Neural cell (in vitro differentiated cells): ENCODE results near the gene SH3BP4. TPM values are rescaled to one million over a fixed set of nuclear protein-coding genes. Genes with fewer than 3 reads are reported as not detected.

Experiments used
- H2AFZ ChIP-seq: fragments of 200-600, 300-800 bp; sonication (generic), shearing (Covaris generic); 2 replicates; pipeline ENCODE4 v1.6.0; 2014; ENCODE audit warnings: low read depth, mild to moderate bottlenecking, antibody characterized with exemption, low read length, moderate library complexity
- H3F3A ChIP-seq: fragments of 200-600 bp; shearing (Covaris generic); 2 replicates; pipeline ENCODE4 v1.6.1; 2016; ENCODE audit warnings: mild to moderate bottlenecking, moderate library complexity, mixed read lengths, antibody characterized with exemption, low read length; ENCODE audit not compliant: insufficient read depth, poor library complexity, severe bottlenecking
- H3K27ac ChIP-seq: fragments of 200-600, 300-800 bp; sonication (generic), shearing (Covaris generic); 2 replicates; pipeline ENCODE4 v1.5.1; 2014; ENCODE audit warnings: mild to moderate bottlenecking, low read length, moderate library complexity
- H3K27me3 ChIP-seq: fragments of 300-800, 200-600 bp; sonication (generic), shearing (Covaris generic); 2 replicates; pipeline ENCODE4 v1.6.0; 2014; ENCODE audit warnings: mild to moderate bottlenecking, low read depth, low read length, moderate library complexity; ENCODE audit not compliant: insufficient read depth
- H3K36me3 ChIP-seq: fragments of 300-800, 200-600 bp; sonication (generic), shearing (Covaris generic); 2 replicates; pipeline ENCODE4 v1.5.1; 2014; ENCODE audit warnings: mild to moderate bottlenecking, antibody characterized with exemption, low read length, moderate library complexity; ENCODE audit not compliant: insufficient read depth
- H3K4me2 ChIP-seq: fragments of 300-800, 200-600 bp; sonication (generic), shearing (Covaris generic); 2 replicates; pipeline ENCODE4 v1.6.0; 2014; ENCODE audit warnings: mild to moderate bottlenecking, low read length
- H3K4me3 ChIP-seq: fragments of 300-800, 200-600 bp; sonication (generic), shearing (Covaris generic); 2 replicates; pipeline ENCODE4 v1.5.1; 2014; ENCODE audit warnings: mild to moderate bottlenecking, low read length, moderate library complexity
- H3K79me2 ChIP-seq: fragments of 200-600 bp; shearing (Covaris generic); replicated peaks from 2 replicates; pipeline ENCODE4 v1.6.0; 2014; ENCODE audit warnings: mild to moderate bottlenecking, low read length, moderate library complexity; ENCODE audit not compliant: insufficient read depth
- H3K9ac ChIP-seq: fragments of 300-800, 200-600 bp; sonication (generic), shearing (Covaris generic); 2 replicates; pipeline ENCODE4 v1.6.1; 2016; ENCODE audit warnings: mild to moderate bottlenecking, low read length, mixed read lengths
- H3K9me2 ChIP-seq: fragments of 200-600 bp; shearing (Covaris generic); 2 replicates; pipeline ENCODE4 v1.6.1; 2016; ENCODE audit warnings: mild to moderate bottlenecking, low read length, mixed read lengths; ENCODE audit not compliant: insufficient read depth
- H3K9me3 ChIP-seq: fragments of 200-600, 300-800 bp; sonication (generic), shearing (Covaris generic); 2 replicates; pipeline ENCODE4 v1.6.1; 2016; ENCODE audit warnings: mild to moderate bottlenecking, mixed run types, low read length, moderate library complexity, mixed read lengths
- H4K20me1 ChIP-seq: fragments of 200-600 bp; shearing (Covaris generic); 2 replicates; pipeline ENCODE4 v1.6.1; 2016; ENCODE audit warnings: mild to moderate bottlenecking, mixed run types; ENCODE audit not compliant: insufficient read depth
- CTCF ChIP-seq: fragments of 450-650 bp; IDR thresholded peaks from 2 replicates; pipeline ENCODE4 v1.5.1; 2014; ENCODE audit warnings: antibody characterized with exemption, mild to moderate bottlenecking, moderate library complexity; ENCODE audit not compliant: poor library complexity, severe bottlenecking
- EP300 ChIP-seq: fragments of 450-650 bp; conservative IDR thresholded peaks from 2 replicates; pipeline ENCODE4 v1.6.1; 2014; ENCODE audit warnings: antibody characterized with exemption, mild to moderate bottlenecking, moderate library complexity; ENCODE audit not compliant: poor library complexity, severe bottlenecking
- EZH2 ChIP-seq: fragments of 200-600, 300-800 bp; shearing (Covaris generic), sonication (generic); IDR thresholded peaks from 2 replicates; pipeline ENCODE4 v1.6.1; 2014; ENCODE audit warnings: antibody characterized with exemption, low read length, borderline replicate concordance, mild to moderate bottlenecking; ENCODE audit not compliant: insufficient read depth, poor library complexity, severe bottlenecking
- MXI1 ChIP-seq: fragments of 450-650 bp; conservative IDR thresholded peaks from 2 replicates; pipeline ENCODE4 v1.6.1; 2014; ENCODE audit warnings: antibody characterized with exemption, mild to moderate bottlenecking; ENCODE audit not compliant: poor library complexity, severe bottlenecking
- POLR2AphosphoS5 ChIP-seq: IDR thresholded peaks from 2 replicates; pipeline ENCODE4 v1.6.1; 2012
- RAD21 ChIP-seq: fragments of 450-650 bp; conservative IDR thresholded peaks from 2 replicates; pipeline ENCODE4 v1.6.1; 2014; ENCODE audit warnings: antibody characterized with exemption, mild to moderate bottlenecking, moderate library complexity
- REST ChIP-seq: IDR thresholded peaks from 2 replicates; pipeline ENCODE4 v1.6.1; 2012; ENCODE audit warnings: borderline replicate concordance
- SMC3 ChIP-seq: fragments of 450-650 bp; conservative IDR thresholded peaks from 2 replicates; pipeline ENCODE4 v1.6.1; 2014; ENCODE audit warnings: antibody characterized with exemption, mild to moderate bottlenecking, moderate library complexity; ENCODE audit not compliant: poor library complexity
- TAF1 ChIP-seq: IDR thresholded peaks from 2 replicates; pipeline ENCODE4 v1.6.1; 2012; ENCODE audit warnings: low read depth
- polyA plus RNA-seq: library from polyadenylated mRNA; depleted of rRNA; stranded (reverse); fragments of >200 nt; gene quantifications from 2 replicates; pipeline ENCODE4 v1.2.3, GENCODE V29; 2014

The SH3BP4 gene
- polyA plus RNA-seq, 1 donor from 2014 or later: 3.3 TPM

- H3F3A ChIP-seq: no peaks in the 10 kb centered on the region
- no peak overlapping the region for H2AFZ ChIP-seq
- no peak overlapping the region for H3K27ac ChIP-seq
- H3K4me2 ChIP-seq: no peak overlapping the region
- no peaks in the 10 kb centered on the region for H3K36me3 ChIP-seq
- no peaks in the 10 kb centered on the region for H3K79me2 ChIP-seq
- H3K9me3 ChIP-seq: no peaks in the 10 kb centered on the region
- no peaks in the 10 kb centered on the region for H4K20me1 ChIP-seq
- no peaks in the 10 kb centered on the region for H3K9me2 ChIP-seq
- no peak overlapping the region for H3K4me3 ChIP-seq
- no peaks in the 10 kb centered on the region for H3K27me3 ChIP-seq
- no peak overlapping the region for H3K9ac ChIP-seq
- TF ChIP-seq EZH2: no peak
- no peak for TF ChIP-seq MXI1
- no peak for TF ChIP-seq CTCF
- TF ChIP-seq EP300: no peak
- no peak for TF ChIP-seq RAD21
- no peak for TF ChIP-seq POLR2AphosphoS5
- TF ChIP-seq REST: no peak
- TF ChIP-seq TAF1: no peak
- TF ChIP-seq SMC3: no peak
These were observed 35.1 kb upstream of the SH3BP4 start for GRCh38 chr2:234916674-234917073.

- Histone ChIP-seq H3K79me2 (no peaks in the 10 kb centered on the region), H3K9ac (no peak overlapping the region), H3K9me2 (no peaks in the 10 kb centered on the region), H3K27me3 (no peaks in the 10 kb centered on the region), H3K36me3 (no peaks in the 10 kb centered on the region), H3K9me3 (no peaks in the 10 kb centered on the region), H2AFZ (no peak overlapping the region), H3F3A (no peaks in the 10 kb centered on the region), H4K20me1 (no peaks in the 10 kb centered on the region), H3K4me3 (no peak overlapping the region), H3K4me2 (no peak overlapping the region), H3K27ac (no peak overlapping the region)
- TF ChIP-seq REST (no peak), POLR2AphosphoS5 (no peak)
These were observed 34.4 kb upstream of the SH3BP4 start for GRCh38 chr2:234917211-234917975.
